ENCODE data around the gene COA6. TPM values are rescaled to one million over a fixed set of nuclear protein-coding genes. Genes with fewer than 3 reads are reported as not detected.

COA6 gene
- total and polyA plus RNA-seq, 2 of the 13 experiments (the other 11 are each of a cell fraction or from before 2014, with no cell fraction given) = 32.4 to 104 TPM

- TF ChIP-seq REST (IDR thresholded peaks at IDR 0.05; ENCODE audit: borderline replicate concordance in 1 of 2, low read depth in 1 of 2, low read length in 2 of 2) (peak in 1 of 2 experiments; percentile 37; a peak in 1 of 4 replicates), BHLHE40 (IDR thresholded peaks at IDR 0.05; ENCODE audit: low read length) (peak; percentile 78), FOXA3 (CRISPR knock-in tag; IDR thresholded peaks at IDR 0.05) (peak; percentile 60), SYNCRIP (IDR thresholded peaks at IDR 0.05; ENCODE audit: insufficient read depth, low read depth, low read length) (no peak), HNF1B (CRISPR knock-in tag; IDR thresholded peaks at IDR 0.05) (peak; percentile 86), PCBP2 (optimal IDR thresholded peaks at IDR 0.05; ENCODE audit: low read depth, low read length, poor library complexity, severe bottlenecking) (no peak), RCOR2 (CRISPR knock-in tag; IDR thresholded peaks at IDR 0.05) (no peak; the same call in 1 of the 2 replicates), ZSCAN30 (CRISPR knock-in tag; IDR thresholded peaks at IDR 0.05) (no peak), BRD4 (CRISPR knock-in tag; IDR thresholded peaks at IDR 0.05) (no peak; the same call in none of the 2 replicates), ZNF318 (CRISPR knock-in tag; IDR thresholded peaks at IDR 0.05) (peak; percentile 73; the same call in 1 of the 2 replicates), PHF20 (CRISPR knock-in tag; IDR thresholded peaks at IDR 0.05) (peak; percentile 91; the same call in 1 of the 2 replicates), NR0B2 (CRISPR knock-in tag; IDR thresholded peaks at IDR 0.05) (no peak; the same call in 1 of the 2 replicates), KDM2A (CRISPR knock-in tag; IDR thresholded peaks at IDR 0.05; ENCODE audit: borderline replicate concordance, low read depth) (peak; percentile 95)
These were observed at the start of gene COA6 (continued) for GRCh38 chr1:234373064-234373958.

Data from HepG2 (cell line).